Measurements from ENCODE around the gene PDIA5.
"Not testable (repeated sequence)": the region's sequence is repeated elsewhere in the genome, so short reads cannot be mapped to it uniquely, and the experiment has no call there.

DNA sequence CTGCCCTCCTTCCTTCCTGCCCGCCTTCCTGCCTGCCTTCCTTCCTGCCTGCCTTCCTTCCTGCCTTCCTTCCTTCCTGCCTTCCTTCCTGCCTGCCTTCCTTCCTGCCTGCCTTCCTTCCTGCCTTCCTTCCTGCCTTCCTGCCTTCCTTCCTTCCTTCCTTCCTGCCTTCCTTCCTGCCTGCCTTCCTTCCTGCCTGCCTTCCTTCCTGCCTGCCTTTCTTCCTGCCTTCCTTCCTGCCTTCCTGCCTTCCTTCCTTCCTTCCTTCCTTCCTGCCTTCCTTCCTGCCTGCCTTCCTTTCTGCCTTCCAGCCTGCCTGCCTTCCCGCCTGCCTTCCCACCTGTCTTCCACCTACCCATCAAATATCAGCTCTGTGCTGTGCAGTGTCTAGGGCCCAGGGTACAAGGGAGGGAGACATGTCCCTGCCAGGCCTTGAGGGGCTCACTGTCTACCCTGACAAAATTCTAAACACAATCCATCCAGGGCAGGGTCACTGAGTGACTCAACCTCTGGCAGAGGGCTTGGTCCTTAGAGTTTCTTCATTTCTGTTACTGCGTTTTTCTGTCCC lies 85.1 kb downstream of the PDIA5 start:
- TF ChIP-seq SUZ12 (IDR thresholded peaks at IDR 0.05; ENCODE audit: extremely low read depth, insufficient read depth, insufficient read length); YY1 (IDR thresholded peaks at IDR 0.05; ENCODE audit: insufficient read depth, insufficient read length): not testable (repeated sequence)
